Measurements from ENCODE around the gene VARS2.
"Not testable (repeated sequence)": the region's sequence is repeated elsewhere in the genome, so short reads cannot be mapped to it uniquely, and the experiment has no call there.

Gene VARS2

DNA sequence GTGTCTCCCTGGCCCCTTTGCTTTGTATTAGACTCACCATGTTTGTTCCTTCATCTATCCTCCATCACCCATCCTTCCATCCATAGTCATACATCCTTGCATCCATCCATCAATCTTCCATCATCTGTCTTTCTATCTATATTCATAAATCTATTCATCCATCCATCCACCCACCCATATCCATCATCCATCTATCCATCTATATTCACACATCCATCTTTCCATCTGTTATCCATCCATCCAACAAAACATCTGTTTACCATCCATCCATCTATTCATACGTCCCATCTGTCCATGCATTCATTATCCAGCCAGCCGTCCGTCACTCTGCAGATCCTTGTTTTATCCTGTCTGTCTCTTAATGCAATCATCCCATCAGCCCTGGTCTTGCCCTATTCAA lies 19.1 kb upstream of the VARS2 start:
- no peak for DNase-seq (ENCODE audit: low read depth)
- H3K4me3 ChIP-seq (ENCODE audit: low read depth, low read length): no peak overlapping the region

GRCh38 chr6:30895343-30895742 lies 18.7 kb upstream of the VARS2 start:
- H3K4me3 ChIP-seq (ENCODE audit: low read depth, low read length): no peak overlapping the region
- DNase-seq (ENCODE audit: low read depth): no peak

DNA sequence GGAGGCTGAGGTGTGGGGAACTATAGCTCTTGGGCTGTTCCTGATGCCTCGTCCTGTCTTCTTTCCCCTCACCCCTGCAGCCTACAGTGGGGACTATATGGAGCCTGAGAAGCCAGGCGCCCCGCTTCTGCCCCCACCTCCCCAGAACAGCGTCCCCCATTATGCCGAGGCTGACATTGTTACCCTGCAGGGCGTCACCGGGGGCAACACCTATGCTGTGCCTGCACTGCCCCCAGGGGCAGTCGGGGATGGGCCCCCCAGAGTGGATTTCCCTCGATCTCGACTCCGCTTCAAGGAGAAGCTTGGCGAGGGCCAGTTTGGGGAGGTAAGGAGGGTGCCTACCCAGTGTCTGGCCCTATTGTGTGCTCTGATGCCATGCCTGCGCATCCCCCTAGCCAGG lies 17.5 kb upstream of the VARS2 start:
- no peak for DNase-seq (ENCODE audit: low read depth)
- no peak overlapping the region for H3K4me3 ChIP-seq (ENCODE audit: low read depth, low read length)

DNA sequence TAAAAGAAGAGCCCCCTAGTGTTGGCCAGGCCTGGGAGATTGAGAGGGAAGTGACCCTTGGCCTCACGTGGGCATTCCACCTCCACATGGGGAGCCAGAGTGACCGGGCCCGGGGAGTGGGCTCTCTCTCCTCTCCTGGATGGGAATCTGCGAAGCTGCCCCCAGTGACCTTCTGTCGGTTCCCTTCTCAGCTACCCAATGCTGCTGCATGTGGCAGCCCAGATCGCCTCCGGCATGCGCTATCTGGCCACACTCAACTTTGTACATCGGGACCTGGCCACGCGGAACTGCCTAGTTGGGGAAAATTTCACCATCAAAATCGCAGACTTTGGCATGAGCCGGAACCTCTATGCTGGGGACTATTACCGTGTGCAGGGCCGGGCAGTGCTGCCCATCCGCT lies 16.2 kb upstream of the VARS2 start:
- no peak overlapping the region for H3K4me3 ChIP-seq (ENCODE audit: low read depth, low read length)
- no peak for DNase-seq (ENCODE audit: low read depth)

GRCh38 chr6:30898750-30899360 lies 15.2 kb upstream of the VARS2 start:
- no peak overlapping the region for H3K4me3 ChIP-seq (ENCODE audit: low read depth, low read length)
- DNase-seq (ENCODE audit: low read depth): no peak

GRCh38 chr6:30900863-30901417 lies 13.1 kb upstream of the VARS2 start:
- no peak for DNase-seq (ENCODE audit: low read depth)

DNA sequence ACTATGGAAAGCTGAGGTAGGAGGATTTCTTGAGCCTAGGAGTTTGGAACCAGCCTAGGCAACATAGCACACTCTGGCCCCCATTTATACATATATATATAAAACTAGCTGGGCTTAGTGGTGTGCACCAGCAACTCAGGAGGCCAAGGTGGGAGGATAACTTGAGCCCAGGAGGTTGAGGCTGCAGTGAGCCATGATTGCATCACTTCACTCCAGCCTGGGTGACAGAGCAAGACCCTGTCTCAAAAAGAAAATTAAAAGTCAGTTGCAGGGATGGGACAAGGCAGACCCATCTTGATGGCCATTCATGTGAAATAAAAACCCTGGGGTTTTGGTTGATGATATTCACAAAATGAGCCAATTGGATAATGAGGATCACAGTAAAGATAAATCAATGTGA lies 12.6 kb upstream of the VARS2 start:
- H3K4me3 ChIP-seq (ENCODE audit: low read depth, low read length): no peak overlapping the region
- no peak for DNase-seq (ENCODE audit: low read depth)

More at GRCh38 chr6:30900863-30901417, 13.1 kb upstream of the VARS2 start:
- no peak overlapping the region for H3K4me3 ChIP-seq (ENCODE audit: low read depth, low read length)

DNA sequence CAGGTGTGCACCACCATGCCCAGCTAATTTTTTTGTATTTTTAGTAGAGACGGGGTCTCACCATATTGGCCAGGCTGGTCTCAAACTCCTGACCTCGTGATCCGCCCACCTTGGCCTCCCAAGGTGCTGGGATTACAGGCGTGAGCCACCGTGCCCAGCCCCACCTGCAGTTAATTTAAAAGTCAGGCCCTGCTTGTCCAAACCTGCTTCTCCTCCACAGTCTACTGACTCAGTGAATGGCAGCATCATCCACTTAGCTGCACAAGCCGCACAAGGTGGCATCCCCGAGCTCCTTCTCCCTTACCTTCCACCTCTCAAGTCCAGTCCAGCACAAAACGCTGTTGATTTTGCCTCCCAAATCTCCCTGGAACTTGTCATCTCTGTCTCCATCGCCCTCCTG lies 11.8 kb upstream of the VARS2 start:
- not testable (repeated sequence) for DNase-seq (ENCODE audit: low read depth); H3K4me3 ChIP-seq (ENCODE audit: low read depth, low read length)

DNA sequence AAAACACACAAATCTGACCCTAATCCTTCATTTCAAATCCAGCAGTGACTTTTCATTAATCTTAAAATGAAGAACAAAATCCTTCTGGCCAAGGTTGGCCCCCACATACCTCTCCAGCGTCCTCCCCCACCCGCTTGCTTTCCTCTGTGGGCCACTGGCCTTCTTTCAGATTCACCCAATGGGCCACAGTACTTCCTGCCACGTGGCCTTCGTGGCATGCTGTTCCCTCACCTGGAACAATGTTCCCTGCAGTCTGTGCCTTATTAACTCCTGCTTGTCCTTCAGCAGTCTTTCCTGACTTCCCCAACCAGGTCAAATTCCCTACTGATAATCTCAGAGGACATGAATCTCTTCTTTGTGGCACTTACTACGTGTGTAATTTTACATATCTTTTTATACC lies 11.3 kb upstream of the VARS2 start:
- no peak overlapping the region for H3K4me3 ChIP-seq (ENCODE audit: low read depth, low read length)
- no peak for DNase-seq (ENCODE audit: low read depth)

DNA sequence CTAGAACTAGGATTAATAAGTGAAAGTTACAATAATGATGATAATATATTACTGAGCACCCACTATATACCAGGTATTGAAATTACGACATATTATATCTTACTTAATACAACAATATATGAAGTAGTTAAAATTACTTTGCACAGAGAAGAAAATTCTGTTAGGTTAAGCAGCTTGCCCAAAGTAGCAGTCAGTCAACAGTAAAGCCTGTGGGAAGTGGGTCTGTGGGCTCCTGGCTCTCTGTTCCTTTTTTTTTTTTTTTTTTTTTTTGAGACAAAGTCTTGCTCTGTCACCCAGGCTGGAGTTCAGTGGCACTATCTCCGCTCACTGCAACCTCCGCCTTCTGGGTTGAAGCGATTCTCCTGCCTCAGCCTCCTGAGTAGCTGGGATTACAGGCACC lies 10.8 kb upstream of the VARS2 start:
- H3K4me3 ChIP-seq (ENCODE audit: low read depth, low read length): no peak overlapping the region
- no peak for DNase-seq (ENCODE audit: low read depth)

DNA sequence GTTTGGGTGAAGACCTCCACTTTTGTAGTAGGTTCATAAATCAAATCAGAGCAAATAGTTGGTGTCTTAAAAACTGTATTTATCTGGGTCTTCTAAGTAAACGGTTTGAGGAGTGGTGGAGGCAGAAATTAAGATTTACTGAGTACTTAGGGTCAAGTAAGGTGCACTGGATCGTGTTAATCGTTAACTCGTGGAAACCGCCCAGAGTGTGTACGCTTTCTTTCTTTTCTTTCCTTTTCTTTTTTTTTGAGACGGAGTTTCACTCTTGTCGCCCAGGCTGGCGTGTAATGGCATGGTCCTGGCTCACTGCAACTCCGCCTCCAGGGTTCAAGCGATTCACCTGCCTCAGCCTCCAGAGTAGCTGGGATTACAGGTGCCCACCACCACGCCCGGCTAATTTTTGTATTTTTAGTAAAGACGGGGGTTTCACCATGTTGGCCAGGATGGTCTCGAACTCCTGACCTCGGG lies 6.7 kb upstream of the VARS2 start:
- peak overlapping the region; percentile 85 for H3K4me3 ChIP-seq (ENCODE audit: low read depth, low read length)

DNA sequence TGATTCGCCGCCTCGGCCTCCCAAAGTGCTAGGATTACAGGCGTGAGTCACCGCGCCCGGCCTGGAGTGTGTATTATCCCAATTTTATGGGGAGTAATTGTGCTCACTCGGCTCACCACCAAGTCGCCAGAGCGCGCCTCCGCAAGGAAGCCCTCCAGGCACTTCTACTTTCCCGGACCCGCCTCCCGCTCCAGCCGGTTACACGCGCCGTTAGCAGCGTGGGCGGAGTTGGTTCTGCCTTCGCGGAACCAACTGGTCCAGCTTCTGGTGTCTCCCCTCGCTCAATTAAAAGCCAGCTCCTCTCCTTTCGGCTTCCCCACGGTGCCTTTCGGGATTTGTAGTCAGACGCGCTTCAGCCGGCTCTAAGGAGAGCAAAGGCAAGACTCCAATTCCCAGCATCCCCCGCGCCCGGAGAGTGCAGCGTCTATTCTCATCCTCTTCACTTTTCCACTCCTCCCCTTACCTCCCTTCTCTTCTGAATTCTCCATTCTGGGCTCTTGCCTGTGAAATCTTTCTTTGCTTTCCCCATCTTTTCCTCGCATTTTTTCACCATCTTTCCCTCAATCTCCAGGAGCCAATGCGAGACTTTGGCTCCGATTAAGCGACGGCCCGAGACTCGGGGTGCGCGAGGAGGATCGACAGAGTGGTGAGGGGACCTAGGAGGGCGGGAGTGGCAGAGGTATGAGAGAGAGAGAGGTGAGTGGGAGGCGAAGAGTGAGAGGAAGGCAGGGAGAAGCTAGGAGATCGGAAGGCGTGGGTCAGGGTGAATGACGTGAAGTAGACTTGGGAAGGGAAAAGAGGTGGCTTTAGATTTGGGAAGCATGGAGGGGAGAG lies 6.1 kb upstream of the VARS2 start, which contains the start of gene GTF2H4:
GTF2H4 (plus strand) TSS at position 450 of the 834 bp plus-strand sequence.
- peak; percentile 95 for DNase-seq (ENCODE audit: low read depth)
- peak within 1 kb of the TSS; percentile 85 for H3K4me3 ChIP-seq (ENCODE audit: low read depth, low read length)

More for the DNA sequence above, 6.7 kb upstream of the VARS2 start:
- DNase-seq (ENCODE audit: low read depth): not testable (repeated sequence)

GRCh38 chr6:30908700-30909099 lies 5.3 kb upstream of the VARS2 start:
- no peak for DNase-seq (ENCODE audit: low read depth)
- peak overlapping the region; percentile 85 for H3K4me3 ChIP-seq (ENCODE audit: low read depth, low read length)

- H3K4me3 ChIP-seq (ENCODE audit: low read depth, low read length); DNase-seq (ENCODE audit: low read depth): not testable (repeated sequence)
These were observed 3.6 kb upstream of the VARS2 start for GRCh38 chr6:30910473-30910872.

DNA sequence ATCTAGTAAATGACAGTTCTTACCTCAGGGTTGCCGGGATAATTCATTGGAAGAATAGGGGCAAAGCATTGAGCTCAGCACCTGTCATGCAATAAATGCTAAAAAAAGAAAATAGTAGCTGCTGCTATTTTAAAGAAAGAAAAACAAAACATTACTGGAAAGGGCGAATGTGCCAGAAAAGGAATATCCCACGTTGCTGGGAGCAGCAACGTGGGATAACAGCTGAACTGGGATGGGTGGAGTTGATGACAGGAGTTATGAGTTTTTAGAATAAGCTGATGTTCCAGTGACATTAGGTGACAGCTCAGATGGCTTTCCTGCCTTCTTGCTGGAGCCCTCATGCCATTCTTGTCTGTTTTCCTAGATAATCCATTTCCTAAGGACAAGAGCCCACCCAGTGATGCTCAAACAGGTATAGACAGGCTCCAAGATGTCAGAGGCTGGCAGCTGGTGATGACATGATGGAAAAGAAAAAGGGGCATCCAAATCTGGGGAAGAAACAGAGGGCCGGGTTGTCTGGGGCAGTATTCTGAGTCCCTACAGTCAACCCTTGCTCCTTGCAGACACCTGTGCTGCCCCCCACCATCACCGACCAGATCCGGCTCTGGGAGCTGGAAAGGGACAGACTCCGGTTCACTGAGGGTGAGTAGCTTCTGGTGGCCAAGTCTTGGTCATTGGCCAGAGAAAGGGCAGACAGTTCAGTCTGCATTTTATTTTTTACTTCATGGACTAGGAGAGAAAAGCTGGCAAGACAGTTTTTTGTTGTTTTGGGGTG lies 1.1 kb upstream of the VARS2 start:
- no peak for DNase-seq (ENCODE audit: low read depth)
- H3K4me3 ChIP-seq (ENCODE audit: low read depth, low read length): no peak overlapping the region

DNA sequence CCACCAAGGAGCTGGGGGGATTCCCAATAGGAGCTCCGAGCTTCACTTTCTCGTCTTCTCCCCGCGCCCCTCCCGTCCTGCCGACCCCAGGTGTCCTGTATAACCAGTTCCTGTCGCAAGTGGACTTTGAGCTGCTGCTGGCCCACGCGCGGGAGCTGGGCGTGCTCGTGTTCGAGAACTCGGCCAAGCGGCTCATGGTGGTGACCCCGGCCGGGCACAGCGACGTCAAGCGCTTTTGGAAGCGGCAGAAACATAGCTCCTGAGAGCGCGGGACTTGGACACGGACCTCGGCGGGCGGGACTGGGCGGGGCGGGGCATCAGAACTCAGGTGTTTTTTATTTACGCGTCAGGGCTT lies 340 bp upstream of the VARS2 start:
- H3K4me3 ChIP-seq (ENCODE audit: low read depth, low read length): peak overlapping the region; percentile 53
- DNase-seq (ENCODE audit: low read depth): no peak

DNA sequence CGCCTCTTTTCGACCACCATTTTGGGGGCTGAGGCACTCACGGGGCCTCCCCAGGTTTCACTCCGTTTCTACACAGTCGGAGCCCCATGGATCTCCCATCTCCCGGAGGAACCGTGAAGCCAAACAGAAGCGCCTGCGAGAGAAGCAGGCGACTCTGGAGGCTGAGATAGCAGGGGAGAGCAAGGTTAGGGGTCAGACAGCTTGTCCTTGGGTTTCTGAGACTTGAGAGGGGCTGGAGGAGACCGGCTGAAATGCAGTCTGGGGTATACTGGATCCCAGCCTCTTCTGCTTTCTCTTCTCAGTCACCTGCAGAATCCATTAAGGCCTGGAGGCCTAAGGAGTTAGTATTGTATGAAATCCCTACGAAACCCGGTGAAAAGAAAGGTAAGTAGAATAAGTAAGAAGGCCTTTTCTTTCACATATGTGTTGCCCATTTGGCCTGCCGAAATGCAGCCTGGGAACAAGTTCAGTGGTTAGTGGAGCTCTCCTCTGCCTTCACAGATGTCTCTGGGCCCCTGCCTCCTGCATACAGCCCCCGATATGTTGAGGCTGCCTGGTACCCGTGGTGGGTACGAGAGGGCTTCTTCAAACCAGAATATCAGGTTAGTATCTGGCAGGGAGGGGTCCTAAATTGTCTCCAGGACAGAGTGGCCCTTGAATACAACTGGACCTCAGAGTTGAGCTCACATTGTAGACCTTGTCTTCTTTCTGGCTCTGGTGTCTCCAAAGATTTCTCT lies 984 bp downstream of the VARS2 start:
- no peak for DNase-seq (ENCODE audit: low read depth)
- peak overlapping the region; percentile 53 for H3K4me3 ChIP-seq (ENCODE audit: low read depth, low read length)

- peak; percentile 24 for DNase-seq (ENCODE audit: low read depth)
- no peak overlapping the region for H3K4me3 ChIP-seq (ENCODE audit: low read depth, low read length)
These were observed 1.5 kb downstream of the VARS2 start for GRCh38 chr6:30915591-30915946.

DNA sequence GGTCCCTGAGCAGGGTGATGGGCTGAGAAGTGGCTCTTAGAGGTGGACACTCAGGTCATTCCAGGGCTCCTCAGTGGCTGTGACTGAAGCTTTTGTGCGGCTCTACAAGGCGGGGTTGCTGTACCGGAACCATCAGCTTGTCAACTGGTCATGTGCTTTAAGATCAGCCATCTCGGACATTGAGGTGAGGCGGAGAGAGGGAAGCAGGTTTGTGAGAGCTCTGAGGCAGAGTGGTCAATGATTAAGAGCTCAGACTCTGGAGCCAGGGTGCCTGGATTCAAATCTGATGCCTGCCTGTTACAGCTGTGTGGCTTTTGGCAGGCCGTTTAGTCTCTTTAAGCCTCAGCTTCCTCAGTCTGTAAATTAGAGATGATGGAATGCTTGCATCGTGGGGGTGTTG lies 3.0 kb downstream of the VARS2 start:
- H3K4me3 ChIP-seq (ENCODE audit: low read depth, low read length): no peak overlapping the region
- DNase-seq (ENCODE audit: low read depth): no peak
